SK-N-SH treated with all-trans-retinoic acid at 6 μM for 48 hours (cell line): Measurements from ENCODE around the gene COQ7.

ENCODE experiments used
- ARNTL ChIP-seq: fragments of 450-650 bp; formaldehyde crosslinking; IDR thresholded peaks from 2 replicates; pipeline ENCODE4 v1.5.0; 2020; ENCODE audit warnings: low read depth, mild to moderate bottlenecking, moderate library complexity, borderline replicate concordance
- GLIS3 ChIP-seq: fragments of 250-450 bp; sonication (Bioruptor Pico); IDR thresholded peaks from 2 replicates; pipeline ENCODE4 v1.5.0; 2020; ENCODE audit warnings: mild to moderate bottlenecking, moderate library complexity
- RARB ChIP-seq: fragments of 250-450 bp; sonication (Bioruptor Pico); IDR thresholded peaks from 2 replicates; pipeline ENCODE4 v1.8.0; 2021; ENCODE audit warnings: mild to moderate bottlenecking, moderate library complexity
- ZC3H10 ChIP-seq: fragments of 250-450 bp; sonication (Bioruptor Pico); IDR thresholded peaks from 2 replicates; pipeline ENCODE4 v1.5.1; 2021; ENCODE audit warnings: mild to moderate bottlenecking, moderate library complexity
- ZNF565 ChIP-seq: fragments of 450-650 bp; formaldehyde crosslinking; conservative IDR thresholded peaks from 2 replicates; pipeline ENCODE4 v1.5.0; 2020; ENCODE audit warnings: low read depth, mild to moderate bottlenecking, moderate library complexity
- ZNF70 ChIP-seq: fragments of 450-650 bp; formaldehyde crosslinking; IDR thresholded peaks from 2 replicates; pipeline ENCODE4 v1.5.0; 2020; ENCODE audit warnings: mild to moderate bottlenecking, moderate library complexity
- TF ChIP-seq, protein P1 (sequence below): fragments of 250-450 bp; sonication (Bioruptor Pico); IDR thresholded peaks from 2 replicates; pipeline ENCODE4 v1.5.0; 2020; ENCODE audit warnings: mild to moderate bottlenecking, moderate library complexity
- TF ChIP-seq, protein P2 (sequence below): fragments of 250-450 bp; sonication (Bioruptor Pico); IDR thresholded peaks from 2 replicates; pipeline ENCODE4 v1.8.0; 2020; ENCODE audit warnings: mild to moderate bottlenecking, moderate library complexity, borderline replicate concordance

DNA sequence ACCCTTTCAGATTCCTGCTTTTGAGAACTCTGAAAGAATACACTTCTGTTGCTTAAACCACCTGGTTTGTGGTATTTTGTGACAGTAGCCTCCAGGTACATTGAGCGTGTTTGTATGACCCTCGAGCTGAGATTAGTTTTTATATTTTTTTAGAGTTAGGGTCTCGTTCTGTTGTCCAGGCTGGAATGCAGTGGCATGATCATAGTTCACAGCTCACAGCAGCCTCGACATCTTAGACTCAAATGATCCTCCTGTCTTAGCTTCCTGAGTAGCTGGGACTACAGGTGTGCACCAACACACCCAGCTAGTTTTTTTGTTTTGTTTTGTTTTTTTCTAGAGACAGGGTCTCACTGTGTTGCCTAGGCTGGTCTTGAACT, 41.9 kb downstream of the COQ7 start:
- TF ChIP-seq ZNF565 (CRISPR knock-in tag) (no peak), GLIS3 (CRISPR knock-in tag) (no peak), RARB (CRISPR knock-in tag) (no peak), ZC3H10 (CRISPR knock-in tag) (no peak), ZNF70 (CRISPR knock-in tag) (no peak), ARNTL (CRISPR knock-in tag) (no peak)
- TF ChIP-seq, protein P1, sequence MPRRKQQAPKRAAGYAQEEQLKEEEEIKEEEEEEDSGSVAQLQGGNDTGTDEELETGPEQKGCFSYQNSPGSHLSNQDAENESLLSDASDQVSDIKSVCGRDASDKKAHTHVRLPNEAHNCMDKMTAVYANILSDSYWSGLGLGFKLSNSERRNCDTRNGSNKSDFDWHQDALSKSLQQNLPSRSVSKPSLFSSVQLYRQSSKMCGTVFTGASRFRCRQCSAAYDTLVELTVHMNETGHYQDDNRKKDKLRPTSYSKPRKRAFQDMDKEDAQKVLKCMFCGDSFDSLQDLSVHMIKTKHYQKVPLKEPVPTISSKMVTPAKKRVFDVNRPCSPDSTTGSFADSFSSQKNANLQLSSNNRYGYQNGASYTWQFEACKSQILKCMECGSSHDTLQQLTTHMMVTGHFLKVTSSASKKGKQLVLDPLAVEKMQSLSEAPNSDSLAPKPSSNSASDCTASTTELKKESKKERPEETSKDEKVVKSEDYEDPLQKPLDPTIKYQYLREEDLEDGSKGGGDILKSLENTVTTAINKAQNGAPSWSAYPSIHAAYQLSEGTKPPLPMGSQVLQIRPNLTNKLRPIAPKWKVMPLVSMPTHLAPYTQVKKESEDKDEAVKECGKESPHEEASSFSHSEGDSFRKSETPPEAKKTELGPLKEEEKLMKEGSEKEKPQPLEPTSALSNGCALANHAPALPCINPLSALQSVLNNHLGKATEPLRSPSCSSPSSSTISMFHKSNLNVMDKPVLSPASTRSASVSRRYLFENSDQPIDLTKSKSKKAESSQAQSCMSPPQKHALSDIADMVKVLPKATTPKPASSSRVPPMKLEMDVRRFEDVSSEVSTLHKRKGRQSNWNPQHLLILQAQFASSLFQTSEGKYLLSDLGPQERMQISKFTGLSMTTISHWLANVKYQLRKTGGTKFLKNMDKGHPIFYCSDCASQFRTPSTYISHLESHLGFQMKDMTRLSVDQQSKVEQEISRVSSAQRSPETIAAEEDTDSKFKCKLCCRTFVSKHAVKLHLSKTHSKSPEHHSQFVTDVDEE (CRISPR knock-in tag), result no peak
- TF ChIP-seq, protein P2, sequence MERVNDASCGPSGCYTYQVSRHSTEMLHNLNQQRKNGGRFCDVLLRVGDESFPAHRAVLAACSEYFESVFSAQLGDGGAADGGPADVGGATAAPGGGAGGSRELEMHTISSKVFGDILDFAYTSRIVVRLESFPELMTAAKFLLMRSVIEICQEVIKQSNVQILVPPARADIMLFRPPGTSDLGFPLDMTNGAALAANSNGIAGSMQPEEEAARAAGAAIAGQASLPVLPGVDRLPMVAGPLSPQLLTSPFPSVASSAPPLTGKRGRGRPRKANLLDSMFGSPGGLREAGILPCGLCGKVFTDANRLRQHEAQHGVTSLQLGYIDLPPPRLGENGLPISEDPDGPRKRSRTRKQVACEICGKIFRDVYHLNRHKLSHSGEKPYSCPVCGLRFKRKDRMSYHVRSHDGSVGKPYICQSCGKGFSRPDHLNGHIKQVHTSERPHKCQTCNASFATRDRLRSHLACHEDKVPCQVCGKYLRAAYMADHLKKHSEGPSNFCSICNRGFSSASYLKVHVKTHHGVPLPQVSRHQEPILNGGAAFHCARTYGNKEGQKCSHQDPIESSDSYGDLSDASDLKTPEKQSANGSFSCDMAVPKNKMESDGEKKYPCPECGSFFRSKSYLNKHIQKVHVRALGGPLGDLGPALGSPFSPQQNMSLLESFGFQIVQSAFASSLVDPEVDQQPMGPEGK (CRISPR knock-in tag), result no peak
